ENCODE results near the gene HS3ST1.

Gene HS3ST1

DNA sequence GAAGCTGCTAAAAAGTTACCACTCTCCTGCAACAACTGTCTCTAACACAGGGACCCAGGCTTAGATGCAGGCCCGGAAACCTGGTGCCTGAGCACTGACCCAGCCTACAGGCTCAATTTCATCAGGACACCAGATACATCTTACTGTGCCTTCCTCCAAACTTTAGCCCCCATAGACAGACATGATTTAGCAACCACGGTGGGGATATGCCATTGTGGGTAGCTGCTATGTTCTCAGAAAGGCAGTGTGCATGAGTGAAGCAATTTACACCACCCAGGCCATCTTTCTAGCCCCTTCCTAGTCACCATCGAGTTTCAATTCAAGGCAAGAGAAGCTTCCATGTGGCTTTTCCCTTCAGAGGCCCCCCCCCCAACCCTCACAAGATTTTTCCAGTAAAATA is 2.7 kb downstream of the HS3ST1 start:
- TF ChIP-seq POLR2A (IDR thresholded peaks at IDR 0.05; ENCODE audit: low read length) (no peak), GATA1 (IDR thresholded peaks at IDR 0.05; ENCODE audit: low read depth, low read length) (no peak)
- no peak for DNase-seq

DNA sequence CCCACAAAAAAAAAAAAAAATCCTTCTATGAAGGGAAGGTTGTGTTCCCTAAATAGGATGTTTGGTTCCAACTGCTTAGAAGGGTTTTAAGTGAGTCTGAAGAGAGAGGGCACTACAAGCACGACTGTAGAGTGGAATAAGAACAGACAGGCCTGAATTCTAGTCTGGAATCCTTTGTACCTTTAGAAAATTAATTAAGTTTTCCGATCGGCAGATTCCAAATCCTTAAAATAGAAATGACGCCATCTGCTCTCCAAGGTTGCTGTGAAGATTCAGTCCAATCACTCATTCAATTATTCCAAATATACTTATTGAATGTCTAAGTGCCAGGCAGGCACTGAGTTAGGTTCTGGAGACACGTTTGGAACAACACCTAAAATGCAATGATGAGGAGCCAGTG is 3.8 kb downstream of the HS3ST1 start:
- no peak for TF ChIP-seq POLR2A (IDR thresholded peaks at IDR 0.05; ENCODE audit: low read length)
- no peak for DNase-seq

DNA sequence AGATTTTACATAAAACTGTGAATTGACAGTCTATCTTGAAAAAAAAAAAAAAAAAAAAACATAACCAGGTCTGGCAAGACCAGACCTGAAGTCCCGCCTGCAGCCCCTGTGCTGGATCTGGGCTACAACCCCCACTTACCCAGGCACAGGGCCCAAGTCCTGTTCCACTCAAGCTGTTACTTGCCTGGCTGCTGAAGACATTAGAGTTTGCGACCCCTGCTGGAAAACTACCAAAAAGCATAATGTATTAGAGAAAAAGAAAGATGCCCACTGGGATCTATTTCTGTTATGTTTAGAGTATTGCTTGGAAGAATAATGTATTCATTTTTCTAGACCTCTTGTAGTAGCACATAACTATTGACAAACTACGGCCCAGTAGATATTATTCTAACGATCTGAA is 4.7 kb downstream of the HS3ST1 start:
- no peak for TF ChIP-seq POLR2A (IDR thresholded peaks at IDR 0.05; ENCODE audit: low read length)
- no peak for TF ChIP-seq GATA1 (IDR thresholded peaks at IDR 0.05; ENCODE audit: low read depth, low read length)
- DNase-seq, result peak; percentile 20 to 34

DNA sequence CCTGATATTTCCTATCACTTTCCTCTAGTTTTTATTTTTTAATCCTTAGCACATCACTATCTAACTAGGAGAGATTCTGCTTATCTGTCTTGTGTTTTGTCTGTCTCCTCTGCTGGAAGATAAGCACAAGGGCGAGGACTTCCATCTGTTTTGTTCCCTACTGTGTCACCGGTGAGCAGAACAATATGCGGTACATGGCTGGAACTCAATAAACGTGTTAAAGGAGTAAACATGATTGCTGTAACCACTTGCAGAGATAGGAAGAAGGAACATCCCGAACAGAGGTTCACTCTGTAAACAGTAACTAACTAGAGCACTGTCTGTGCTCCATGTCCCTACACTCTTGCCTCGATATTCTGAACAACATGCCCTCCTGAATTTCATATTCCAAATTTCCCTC is 5.2 kb downstream of the HS3ST1 start:
- no peak for DNase-seq

DNA sequence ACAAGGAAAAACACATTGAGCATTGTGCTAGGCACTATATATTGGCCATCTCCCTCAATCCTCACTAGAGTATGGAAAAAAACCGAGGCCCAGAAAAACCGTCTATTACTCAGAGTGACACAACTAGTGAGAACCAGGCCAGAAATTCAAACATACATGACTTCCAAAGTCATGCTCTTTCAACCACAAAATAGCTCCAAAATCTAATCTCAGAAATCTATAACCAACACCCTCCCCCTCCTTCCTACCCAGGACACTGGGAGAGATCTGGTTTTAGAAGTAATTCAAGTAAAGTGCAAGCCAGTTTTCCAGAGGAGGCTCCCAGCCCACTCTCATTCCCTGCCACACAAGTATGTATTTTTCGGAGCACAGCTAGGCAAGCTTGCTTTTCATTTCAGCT is 7.6 kb downstream of the HS3ST1 start:
- DNase-seq, result no peak
- TF ChIP-seq GATA1 (IDR thresholded peaks at IDR 0.05; ENCODE audit: low read depth, low read length), result no peak
- no peak for TF ChIP-seq POLR2A (IDR thresholded peaks at IDR 0.05; ENCODE audit: low read length)

More for the DNA sequence above, 5.2 kb downstream of the HS3ST1 start:
- TF ChIP-seq GATA1 (IDR thresholded peaks at IDR 0.05; ENCODE audit: low read depth, low read length) (no peak), POLR2A (IDR thresholded peaks at IDR 0.05; ENCODE audit: low read length) (no peak)

DNA sequence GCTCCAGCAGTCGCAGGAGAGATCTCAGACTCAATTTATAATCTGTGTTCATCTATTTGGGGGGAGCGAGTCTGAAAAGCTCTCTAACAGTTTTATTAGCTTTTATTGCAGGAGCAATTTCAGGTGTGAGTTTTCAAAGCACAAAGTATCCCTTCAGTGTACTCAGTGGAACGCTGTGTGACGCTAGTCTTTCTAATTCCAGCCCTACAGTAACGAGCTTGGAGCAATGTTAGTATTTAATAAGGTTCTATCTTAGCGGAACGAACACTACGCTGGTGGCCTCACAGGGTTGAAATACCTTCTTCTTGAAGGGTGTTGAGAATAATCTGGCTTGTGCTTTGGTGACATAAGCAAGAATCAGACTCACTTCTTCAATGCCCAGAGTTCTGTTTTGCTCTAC is 8.4 kb downstream of the HS3ST1 start:
- TF ChIP-seq GATA1 (IDR thresholded peaks at IDR 0.05; ENCODE audit: low read depth, low read length) (no peak), POLR2A (IDR thresholded peaks at IDR 0.05; ENCODE audit: low read length) (no peak)
- DNase-seq, result no peak

DNA sequence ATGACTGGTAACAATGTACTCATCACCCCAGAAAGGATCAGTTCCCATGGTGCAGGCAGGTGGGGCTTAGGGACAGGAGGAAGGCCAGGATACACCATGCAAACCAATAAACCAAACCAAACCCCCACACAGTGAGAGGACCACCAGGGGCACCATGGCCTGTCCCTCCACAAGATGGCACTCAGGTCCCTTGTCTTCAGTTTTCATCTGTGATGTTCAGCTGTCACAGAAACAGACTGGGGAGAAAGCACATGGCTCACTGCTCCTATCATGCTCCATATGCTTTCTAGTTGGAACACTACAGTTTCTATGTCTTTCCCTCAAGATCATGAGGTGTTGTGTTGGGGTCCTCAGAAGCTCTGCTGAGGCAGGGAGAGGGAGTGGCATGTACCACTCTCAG is 10.1 kb downstream of the HS3ST1 start:
- no peak for DNase-seq
- TF ChIP-seq POLR2A (IDR thresholded peaks at IDR 0.05; ENCODE audit: low read length) (no peak), GATA1 (IDR thresholded peaks at IDR 0.05; ENCODE audit: low read depth, low read length) (no peak)

DNA sequence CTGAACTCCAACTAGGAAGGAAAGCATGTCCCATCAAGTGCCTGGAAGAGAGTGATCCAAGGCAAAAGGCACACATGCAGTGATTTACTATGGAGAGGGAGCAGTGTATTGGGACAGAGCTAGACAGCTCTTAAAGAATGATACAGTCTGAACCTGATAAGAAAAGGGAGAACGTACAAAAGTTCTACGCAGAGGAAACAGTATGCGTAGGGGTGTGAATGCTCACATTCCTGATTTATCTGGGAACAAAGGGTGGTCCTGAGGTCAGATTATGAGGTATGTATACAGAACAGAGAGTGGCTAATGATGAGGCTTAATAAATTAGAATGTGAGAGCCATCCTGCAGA is 12.0 kb downstream of the HS3ST1 start:
- no peak for TF ChIP-seq POLR2A (IDR thresholded peaks at IDR 0.05; ENCODE audit: low read length)
- no peak for TF ChIP-seq GATA1 (IDR thresholded peaks at IDR 0.05; ENCODE audit: low read depth, low read length)
- no peak for DNase-seq

DNA sequence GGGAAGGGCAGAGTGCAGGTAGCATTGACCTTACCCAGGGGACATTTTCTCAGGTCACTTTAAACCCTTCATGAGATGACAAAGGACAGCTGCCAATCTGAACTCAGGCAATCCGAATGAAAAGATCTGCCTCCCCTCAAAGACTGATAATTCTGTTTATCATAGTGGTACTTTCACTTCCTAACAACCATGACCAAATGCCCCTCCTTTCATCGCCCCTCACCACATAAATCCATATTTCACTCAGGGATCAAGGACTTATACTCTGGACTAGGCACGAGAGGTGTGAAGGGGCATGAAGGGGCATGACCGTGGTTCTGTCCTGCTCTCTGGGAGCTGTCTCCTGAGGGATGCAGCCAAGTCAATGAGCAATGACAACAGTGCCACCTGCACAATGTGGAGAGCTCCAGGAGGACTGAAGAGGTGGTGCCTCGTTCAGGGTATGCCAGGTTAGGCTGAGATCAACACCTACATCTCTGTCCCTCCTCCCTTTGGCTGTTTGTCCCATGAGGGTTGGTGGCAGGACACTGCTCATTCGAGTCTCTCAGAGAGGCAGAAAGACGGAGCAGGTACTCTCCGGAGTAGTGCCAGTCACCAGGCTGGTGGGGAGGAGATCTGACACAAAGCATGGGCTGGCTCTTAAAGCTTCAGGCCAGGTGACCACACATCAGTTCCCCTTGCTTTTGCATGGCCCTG is 12.5 kb downstream of the HS3ST1 start:
- TF ChIP-seq GATA1 (IDR thresholded peaks at IDR 0.05; ENCODE audit: low read depth, low read length), result no peak
- TF ChIP-seq POLR2A (IDR thresholded peaks at IDR 0.05; ENCODE audit: low read length), result no peak
- no peak for DNase-seq

DNA sequence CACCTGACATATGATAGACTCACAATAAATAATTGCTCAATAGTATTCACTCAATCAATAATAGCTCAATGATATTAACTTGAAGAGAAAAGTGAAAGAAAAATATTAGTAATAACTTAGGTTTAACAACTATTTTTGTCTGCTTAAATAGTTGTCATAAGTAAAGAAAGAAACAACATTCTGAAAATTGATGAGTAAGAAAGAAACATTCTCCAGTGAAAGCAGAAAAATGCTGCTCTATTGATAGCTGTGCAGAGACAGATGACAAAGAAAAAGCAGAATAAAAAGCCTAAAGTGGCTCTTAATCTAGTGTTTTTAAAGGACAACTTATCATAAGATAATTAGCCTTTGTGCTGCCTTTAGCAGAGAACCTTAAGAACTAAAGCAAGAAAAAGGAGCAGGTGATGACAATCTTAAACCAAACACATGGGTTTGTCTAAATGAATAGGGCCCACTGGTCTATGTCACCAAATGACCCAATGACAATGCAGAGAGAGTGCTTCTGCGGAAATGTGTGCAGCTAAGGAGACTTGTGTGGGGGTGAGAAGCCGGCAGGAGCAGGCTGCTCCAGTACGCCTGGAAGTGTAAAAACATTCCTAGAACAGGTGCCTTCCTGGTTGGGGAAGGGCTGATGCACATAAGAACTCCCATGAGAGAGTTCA is 13.2 kb downstream of the HS3ST1 start:
- DNase-seq, result no peak
- no peak for TF ChIP-seq POLR2A (IDR thresholded peaks at IDR 0.05; ENCODE audit: low read length)
- no peak for TF ChIP-seq GATA1 (IDR thresholded peaks at IDR 0.05; ENCODE audit: low read depth, low read length)

DNA sequence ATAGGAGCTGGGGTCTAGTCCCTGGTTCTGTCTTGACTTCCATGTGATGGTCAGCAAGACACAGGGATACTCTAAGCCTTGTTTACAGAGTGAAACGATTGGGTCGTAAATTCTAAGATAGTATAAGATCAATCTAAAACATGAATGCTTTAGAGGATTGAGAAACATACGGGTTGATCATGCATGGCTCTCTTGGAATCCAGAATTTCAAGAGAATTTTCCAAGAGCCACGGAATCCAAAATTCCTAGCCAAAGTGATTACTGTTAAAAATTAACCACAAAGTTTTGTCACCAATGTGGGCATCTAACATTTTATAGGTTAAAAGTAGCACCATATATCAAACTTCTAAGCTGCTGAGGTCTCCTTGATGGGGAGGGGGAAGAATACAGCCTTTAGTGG is 16.5 kb downstream of the HS3ST1 start:
- TF ChIP-seq GATA1 (IDR thresholded peaks at IDR 0.05; ENCODE audit: low read depth, low read length), result no peak
- no peak for TF ChIP-seq POLR2A (IDR thresholded peaks at IDR 0.05; ENCODE audit: low read length)
- no peak for DNase-seq

DNA sequence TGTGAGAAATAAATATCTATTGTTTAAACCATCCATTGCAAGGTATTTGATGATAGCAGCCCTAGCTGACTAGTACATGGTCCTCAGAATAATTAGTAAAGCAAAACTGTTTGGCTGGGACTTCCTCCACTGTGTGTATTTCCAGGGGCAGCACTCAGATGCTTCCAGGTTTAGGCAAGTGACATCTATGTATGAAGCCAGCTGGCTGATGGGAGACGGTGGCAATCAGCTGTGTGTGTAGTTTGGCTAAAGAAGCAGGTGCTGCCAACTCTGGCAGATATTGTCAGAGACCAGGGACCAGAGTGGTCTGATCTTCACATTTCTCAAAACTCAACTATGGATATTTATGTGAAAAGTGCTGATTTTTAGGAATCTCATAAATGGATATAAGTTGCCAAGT is 19.1 kb downstream of the HS3ST1 start:
- TF ChIP-seq POLR2A (IDR thresholded peaks at IDR 0.05; ENCODE audit: low read length) (no peak), GATA1 (IDR thresholded peaks at IDR 0.05; ENCODE audit: low read depth, low read length) (no peak)
- no peak for DNase-seq

DNA sequence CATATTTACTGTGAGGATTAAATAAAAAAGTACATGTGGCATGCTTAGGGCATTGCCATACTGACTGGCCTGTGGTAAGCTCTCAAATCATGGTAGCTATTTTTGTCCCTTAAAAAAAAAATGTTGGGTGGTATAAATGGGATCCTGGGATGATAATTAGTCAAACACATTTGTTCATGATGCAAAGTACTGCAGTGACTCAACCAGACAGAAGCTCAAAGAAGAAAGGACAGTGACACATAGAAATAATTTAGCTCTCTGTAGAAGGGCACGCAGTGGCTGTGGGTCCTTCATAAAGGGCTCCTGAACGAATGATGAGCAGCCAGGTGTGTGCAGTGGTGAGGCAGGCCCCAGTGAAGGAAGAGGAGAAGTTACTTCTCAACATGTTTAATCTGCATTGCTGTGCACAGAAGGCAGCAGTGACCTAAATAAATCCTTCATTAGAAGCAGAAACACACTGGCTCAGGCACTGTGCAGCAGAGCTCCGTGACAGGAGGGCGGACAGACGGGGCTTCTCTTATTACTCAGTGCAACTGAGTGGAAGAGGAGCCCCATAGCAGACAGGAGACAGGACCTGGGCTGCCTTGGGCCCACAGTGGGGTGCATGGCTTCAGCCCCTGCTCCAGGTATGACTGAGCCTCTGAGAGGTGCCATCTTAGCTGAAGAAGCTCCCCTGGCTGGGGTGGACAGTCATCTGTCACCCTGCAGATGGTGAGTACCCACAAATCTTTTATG is 20.3 kb downstream of the HS3ST1 start:
- DNase-seq, result no peak
- no peak for TF ChIP-seq POLR2A (IDR thresholded peaks at IDR 0.05; ENCODE audit: low read length)
- TF ChIP-seq GATA1 (IDR thresholded peaks at IDR 0.05; ENCODE audit: low read depth, low read length), result no peak

DNA sequence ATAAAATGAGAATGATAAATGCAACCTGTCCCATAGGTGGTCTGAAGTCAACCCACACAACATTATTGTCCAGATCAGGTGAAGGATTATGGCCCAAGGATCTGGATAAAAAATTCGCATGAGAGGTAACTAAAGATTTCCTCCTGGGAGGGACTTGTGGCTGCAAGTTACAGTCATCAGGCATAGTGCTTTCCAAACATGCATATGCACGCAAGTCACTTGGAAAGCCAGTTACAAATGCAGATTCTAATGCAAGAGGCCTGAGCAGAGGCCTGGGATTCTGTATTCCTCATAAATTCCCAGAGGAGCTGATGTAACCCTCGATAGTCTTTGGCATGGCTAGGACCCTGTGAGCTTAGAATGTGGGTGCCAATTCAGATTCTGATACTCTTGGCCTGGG is 21.1 kb downstream of the HS3ST1 start:
- no peak for DNase-seq
- TF ChIP-seq POLR2A (IDR thresholded peaks at IDR 0.05; ENCODE audit: low read length) (no peak), GATA1 (IDR thresholded peaks at IDR 0.05; ENCODE audit: low read depth, low read length) (no peak)

DNA sequence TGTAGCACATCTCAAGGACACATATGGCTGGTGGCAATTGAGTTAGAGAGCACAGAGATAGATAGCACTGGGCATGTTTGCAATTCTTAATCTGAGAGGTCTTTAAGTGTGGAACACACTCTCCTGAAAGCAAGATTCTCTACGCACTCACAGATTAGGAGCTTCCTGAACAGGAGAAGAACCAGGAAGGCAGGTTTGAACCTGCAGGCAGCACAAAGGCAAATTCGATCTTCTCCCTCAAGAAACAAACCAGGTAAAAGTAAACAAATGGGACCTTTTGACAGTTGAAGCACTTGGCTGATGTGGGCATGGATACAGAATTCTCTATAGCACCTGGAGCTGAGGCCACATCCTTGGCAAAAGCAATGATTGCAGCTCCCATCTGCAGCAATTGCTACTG is 24.3 kb downstream of the HS3ST1 start:
- no peak for DNase-seq
- no peak for TF ChIP-seq GATA1 (IDR thresholded peaks at IDR 0.05; ENCODE audit: low read depth, low read length)
- no peak for TF ChIP-seq POLR2A (IDR thresholded peaks at IDR 0.05; ENCODE audit: low read length)
